OCI-LY7 (cell line): ENCODE results near the gene ESR2. TPM values are rescaled to one million over a fixed set of nuclear protein-coding genes. Genes with fewer than 3 reads are reported as not detected.
"Not testable (repeated sequence)": the region's sequence is repeated elsewhere in the genome, so short reads cannot be mapped to it uniquely, and the experiment has no call there.

Experiments used
- BruUV-seq: library from RNA; stranded (reverse); fragments of 400-500 nt; replicated peaks from 2 replicates; lab custom pipeline; 2021; lab: Mats Ljungman, UMichigan
- CTCF ChIA-PET: fragments of 300-600 bp; sonication (Branson Sonifier 250); formaldehyde crosslinking; loops from one replicate; lab custom pipeline; 2022; ENCODE audit warnings: antibody characterized with exemption; ENCODE audit not compliant: unreplicated experiment; lab: Charles Lee
- POLR2A ChIA-PET: fragments of 300-600 bp; sonication (Branson Sonifier 250); formaldehyde crosslinking; loops from one replicate; lab custom pipeline; 2022; ENCODE audit warnings: antibody characterized with exemption; lab: Charles Lee
- DNase-seq: peaks from one replicate; pipeline ENCODE4 v3.0.0-alpha.2; 2015; ENCODE audit warnings: low spot score
- H2AFZ ChIP-seq: fragments of 200-600 bp; sonication (generic), shearing (Covaris generic); 2 replicates; pipeline ENCODE4 v1.6.1; 2014; ENCODE audit warnings: mild to moderate bottlenecking, antibody characterized with exemption, low read length, moderate library complexity
- H3K27ac ChIP-seq: fragments of 200-600 bp; sonication (generic); 2 replicates; pipeline ENCODE4 v1.5.1; 2014; ENCODE audit warnings: mixed run types, low read depth, mild to moderate bottlenecking, moderate library complexity, low read length, inconsistent platforms; ENCODE audit not compliant: poor library complexity, severe bottlenecking
- H3K36me3 ChIP-seq: fragments of 200-600 bp; sonication (generic); 2 replicates; pipeline ENCODE4 v1.6.1; 2014; ENCODE audit warnings: mild to moderate bottlenecking, antibody characterized with exemption, low read length, moderate library complexity, mixed read lengths; ENCODE audit not compliant: insufficient read depth
- H3K4me1 ChIP-seq: fragments of 200-600 bp; sonication (generic); 2 replicates; pipeline ENCODE4 v1.5.1; 2014; ENCODE audit warnings: mild to moderate bottlenecking, low read length; ENCODE audit not compliant: insufficient read depth, poor library complexity, severe bottlenecking
- H3K4me2 ChIP-seq: fragments of 200-600 bp; sonication (generic); 2 replicates; pipeline ENCODE4 v1.6.1; 2014; ENCODE audit warnings: mild to moderate bottlenecking, low read length
- H3K4me3 ChIP-seq: fragments of 200-600 bp; sonication (generic); 2 replicates; pipeline ENCODE4 v1.5.1; 2014; ENCODE audit warnings: mild to moderate bottlenecking, low read depth, low read length; ENCODE audit not compliant: poor library complexity, severe bottlenecking
- H3K79me2 ChIP-seq: fragments of 200-600 bp; sonication (generic); 2 replicates; pipeline ENCODE4 v1.6.1; 2016; ENCODE audit warnings: low read depth, mild to moderate bottlenecking, low read length, moderate library complexity, mixed read lengths; ENCODE audit not compliant: insufficient read depth
- H3K9me2 ChIP-seq: fragments of 200-600 bp; sonication (generic); 2 replicates; pipeline ENCODE4 v1.6.1; 2016; ENCODE audit warnings: mild to moderate bottlenecking, low read length, mixed read lengths; ENCODE audit not compliant: insufficient read depth
- H3K9me3 ChIP-seq: fragments of 200-600 bp; sonication (generic); 2 replicates; pipeline ENCODE4 v1.6.1; 2014; ENCODE audit warnings: mild to moderate bottlenecking, mixed run types, low read length, mixed read lengths
- H4K20me1 ChIP-seq: fragments of 200-600 bp; sonication (generic); 2 replicates; pipeline ENCODE4 v1.6.1; 2014; ENCODE audit warnings: mild to moderate bottlenecking, antibody characterized with exemption, low read length, moderate library complexity, mixed read lengths; ENCODE audit not compliant: insufficient read depth
- CTCF ChIP-seq: fragments of 200-600 bp; sonication (generic); conservative IDR thresholded peaks from 2 replicates; pipeline ENCODE4 v1.5.1; 2014; ENCODE audit warnings: mild to moderate bottlenecking, antibody characterized with exemption, low read length, moderate library complexity, mixed read lengths
- EZH2phosphoT487 ChIP-seq: fragments of 200-600 bp; sonication (generic); IDR thresholded peaks from 2 replicates; pipeline ENCODE4 v1.6.1; 2018; ENCODE audit warnings: low read depth, borderline replicate concordance, mild to moderate bottlenecking, mixed run types, antibody characterized with exemption, low read length, moderate library complexity, mixed read lengths
- intact Hi-C: fragments of 100-400 bp; cut with micrococcal nuclease; formaldehyde crosslinking; loops from one replicate; pipeline ENCODE4 v1.10.0; 2022; ENCODE audit not compliant: unreplicated experiment
- total RNA-seq, 2 experiments: library from RNA; depleted of rRNA in 1 of 2; stranded (reverse); fragments of >200 nt in 1 of 2; shearing (Covaris generic) in 1 of 2; gene quantifications; 2 replicates each; pipeline ENCODE4 v1.2.3, GENCODE V29; 2014 to 2022

ESR2 gene
- total RNA-seq, 2 experiments from 2014 or later = 13.4 to 37.7 TPM

GRCh38 chr14:64040044-64040443 is 254.1 kb downstream of the ESR2 start:
- ChIA-PET CTCF (no interaction called here), POLR2A (interaction anchor here (0.6 kb wide), 1 partner anchor 130 kb away, joined by 3 read pairs; no protein-coding TSS in a partner anchor)
- H3K9me3 ChIP-seq = no peaks in the 10 kb centered on the region
- H2AFZ ChIP-seq = no peak overlapping the region
- no peak for DNase-seq
- H3K4me2 ChIP-seq = no peak overlapping the region
- no peak overlapping the region for H3K27ac ChIP-seq
- BruUV-seq = no TSS peak
- no peak overlapping the region for H3K4me3 ChIP-seq
- no peaks in the 10 kb centered on the region for H4K20me1 ChIP-seq
- intact Hi-C loops = no loop called here
- no peaks in the 10 kb centered on the region for H3K79me2 ChIP-seq
- peaks cover 62% of the 10 kb centered on the region for H3K36me3 ChIP-seq
- no peaks in the 10 kb centered on the region for H3K9me2 ChIP-seq
- no peaks in the 10 kb centered on the region for H3K4me1 ChIP-seq
- TF ChIP-seq CTCF (peak; percentile 29; the same call in 1 of the 2 replicates), EZH2phosphoT487 (no peak)

GRCh38 chr14:64038841-64039542 is 255.2 kb downstream of the ESR2 start:
- TF ChIP-seq EZH2phosphoT487 = no peak
- no peak for TF ChIP-seq CTCF
- H4K20me1 ChIP-seq = no peaks in the 10 kb centered on the region
- H3K79me2 ChIP-seq = no peaks in the 10 kb centered on the region
- DNase-seq = no peak
- H3K36me3 ChIP-seq = peaks cover 62% of the 10 kb centered on the region
- ChIA-PET CTCF (no interaction called here), POLR2A (interaction anchor here (0.5 to 0.9 kb wide), 2 partner anchors 17 to 283 kb away, joined by 3 read pairs; no protein-coding TSS in a partner anchor)
- no peaks in the 10 kb centered on the region for H3K9me2 ChIP-seq
- no peaks in the 10 kb centered on the region for H3K9me3 ChIP-seq
- intact Hi-C loops = no loop called here
- BruUV-seq = no TSS peak
- H3K4me1 ChIP-seq = no peaks in the 10 kb centered on the region
- H3K4me2 ChIP-seq = no peak overlapping the region
- H3K4me3 ChIP-seq = no peak overlapping the region
- no peak overlapping the region for H2AFZ ChIP-seq
- no peak overlapping the region for H3K27ac ChIP-seq

- BruUV-seq, CTCF ChIA-PET: not testable (repeated sequence)
Measured at GRCh38 chr14:64037869-64038745, 256.1 kb downstream of the ESR2 start.

More at GRCh38 chr14:64037869-64038745, 256.1 kb downstream of the ESR2 start:
- intact Hi-C loops, H3K4me1 ChIP-seq, DNase-seq, H4K20me1 ChIP-seq, H3K4me2 ChIP-seq, H3K9me3 ChIP-seq, H3K27ac ChIP-seq, POLR2A ChIA-PET, H3K79me2 ChIP-seq, H2AFZ ChIP-seq, H3K4me3 ChIP-seq, H3K9me2 ChIP-seq: not testable (repeated sequence)
- peaks cover 56% of the 10 kb centered on the region for H3K36me3 ChIP-seq
